ENCODE results near the gene AKAP6. TPM values are rescaled to one million over a fixed set of nuclear protein-coding genes. Genes with fewer than 3 reads are reported as not detected.

The AKAP6 gene
- total RNA-seq, 1 donor from 2014 or later: 0.53 TPM

DNA sequence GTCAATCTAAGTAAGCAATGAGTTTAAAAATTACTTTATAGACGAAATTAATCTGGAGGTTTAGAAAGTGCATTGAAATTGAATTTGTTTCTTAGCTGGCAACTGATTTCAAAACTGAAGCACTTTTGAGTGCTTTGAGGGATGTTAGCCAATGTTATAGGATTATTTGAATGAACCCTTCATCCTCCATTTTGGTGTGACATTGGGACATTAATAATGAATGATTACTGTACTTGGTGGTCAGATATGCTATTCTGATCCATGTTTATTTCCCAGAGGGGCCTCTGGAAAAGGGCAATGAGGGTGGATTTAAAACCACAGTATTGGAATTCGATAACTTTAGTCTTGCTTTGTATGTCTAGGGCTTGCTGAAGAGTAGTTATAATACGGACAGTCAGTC lies 183.2 kb downstream of the AKAP6 start:
- intact Hi-C loops (cut with micrococcal nuclease): loop anchor here (2.0 kb wide), 1 partner anchor 1002 kb away; no protein-coding TSS in a partner anchor
- no peaks in the 10 kb centered on the region for H3K36me3 Mint-ChIP-seq (ENCODE audit: low read depth)
- no peak overlapping the region for H3K27ac Mint-ChIP-seq
- peaks cover 19% of the 10 kb centered on the region for H3K27me3 Mint-ChIP-seq
- H3K4me3 Mint-ChIP-seq: no peak overlapping the region
- H3K9me3 Mint-ChIP-seq: no peaks in the 10 kb centered on the region
- TF ChIP-seq, protein P1, sequence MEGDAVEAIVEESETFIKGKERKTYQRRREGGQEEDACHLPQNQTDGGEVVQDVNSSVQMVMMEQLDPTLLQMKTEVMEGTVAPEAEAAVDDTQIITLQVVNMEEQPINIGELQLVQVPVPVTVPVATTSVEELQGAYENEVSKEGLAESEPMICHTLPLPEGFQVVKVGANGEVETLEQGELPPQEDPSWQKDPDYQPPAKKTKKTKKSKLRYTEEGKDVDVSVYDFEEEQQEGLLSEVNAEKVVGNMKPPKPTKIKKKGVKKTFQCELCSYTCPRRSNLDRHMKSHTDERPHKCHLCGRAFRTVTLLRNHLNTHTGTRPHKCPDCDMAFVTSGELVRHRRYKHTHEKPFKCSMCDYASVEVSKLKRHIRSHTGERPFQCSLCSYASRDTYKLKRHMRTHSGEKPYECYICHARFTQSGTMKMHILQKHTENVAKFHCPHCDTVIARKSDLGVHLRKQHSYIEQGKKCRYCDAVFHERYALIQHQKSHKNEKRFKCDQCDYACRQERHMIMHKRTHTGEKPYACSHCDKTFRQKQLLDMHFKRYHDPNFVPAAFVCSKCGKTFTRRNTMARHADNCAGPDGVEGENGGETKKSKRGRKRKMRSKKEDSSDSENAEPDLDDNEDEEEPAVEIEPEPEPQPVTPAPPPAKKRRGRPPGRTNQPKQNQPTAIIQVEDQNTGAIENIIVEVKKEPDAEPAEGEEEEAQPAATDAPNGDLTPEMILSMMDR (IDR thresholded peaks at IDR 0.05): no peak
- no peak for ATAC-seq (ENCODE audit: low read depth)
- no peaks in the 10 kb centered on the region for H3K4me1 Mint-ChIP-seq
- CTCF ChIA-PET: no interaction called here
- DNase-seq: no peak
- POLR2A ChIA-PET: no interaction called here

DNA sequence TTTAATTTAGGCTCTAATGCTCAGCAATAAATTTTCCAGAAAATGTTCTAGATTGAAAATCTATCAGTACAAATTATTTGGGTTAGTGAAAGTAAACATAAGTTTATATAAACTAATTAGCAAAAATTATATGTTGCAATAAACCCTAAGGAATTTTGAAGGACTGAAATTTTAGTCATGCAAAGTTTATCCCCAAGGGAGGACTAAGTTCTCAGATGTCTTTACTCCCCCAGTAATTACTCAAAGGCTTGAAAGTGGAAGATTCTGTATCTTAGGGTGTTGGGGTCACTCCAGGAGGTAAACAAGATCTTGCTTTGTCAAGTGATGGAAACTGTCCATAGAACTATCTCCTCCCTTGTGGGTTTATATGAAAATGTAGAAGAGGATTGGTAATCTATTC lies 183.7 kb downstream of the AKAP6 start:
- ChIA-PET CTCF (no interaction called here), POLR2A (no interaction called here)
- ATAC-seq (ENCODE audit: low read depth) (no peak), DNase-seq (no peak)
- Mint-ChIP-seq H3K27ac (no peak overlapping the region), H3K4me3 (no peak overlapping the region), H3K9me3 (no peaks in the 10 kb centered on the region), H3K36me3 (ENCODE audit: low read depth) (no peaks in the 10 kb centered on the region), H3K4me1 (no peaks in the 10 kb centered on the region), H3K27me3 (peaks cover 19% of the 10 kb centered on the region)
- TF ChIP-seq, protein P1 (IDR thresholded peaks at IDR 0.05): no peak
- intact Hi-C loops (cut with micrococcal nuclease): loop anchor here (2.0 kb wide), 1 partner anchor 1002 kb away; no protein-coding TSS in a partner anchor

DNA sequence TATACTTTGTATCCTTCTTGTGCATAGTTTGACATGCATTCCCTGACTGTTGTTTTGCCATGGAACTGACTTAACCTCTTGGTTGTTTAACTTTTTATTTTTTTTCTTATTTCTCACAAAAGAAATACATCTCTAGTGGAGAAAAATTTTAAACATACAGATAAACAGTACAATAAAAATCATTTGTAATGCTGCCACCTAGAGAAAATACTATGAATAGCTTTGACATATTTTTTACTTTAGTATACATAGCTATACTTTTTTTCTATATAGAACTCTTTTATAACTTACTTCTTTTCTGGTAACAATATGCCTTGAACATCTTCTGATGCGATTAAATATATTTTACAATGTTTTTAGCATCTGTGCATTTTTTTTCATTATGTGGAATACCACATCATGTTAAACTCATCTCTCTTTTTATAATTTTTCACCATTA lies 184.5 kb downstream of the AKAP6 start:
- POLR2A ChIA-PET: no interaction called here

DNA sequence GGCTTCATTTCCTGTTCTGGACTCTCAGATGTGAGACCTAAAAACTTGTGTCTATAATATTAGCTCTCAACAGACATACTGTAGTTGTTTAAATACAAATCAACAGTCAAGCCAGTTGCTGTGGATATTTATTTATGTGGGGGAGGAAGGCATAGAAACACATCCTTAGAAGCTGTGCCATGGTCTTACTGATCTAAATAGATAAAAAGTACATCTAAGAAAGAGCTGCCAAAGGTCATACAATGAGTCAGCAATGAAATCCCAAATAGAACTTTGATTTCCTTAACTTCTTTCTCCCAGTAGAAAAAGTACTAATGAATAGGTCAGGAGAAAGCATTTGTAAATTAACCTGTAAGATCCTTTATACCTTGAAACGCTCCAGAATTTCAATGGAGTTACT lies 185.1 kb downstream of the AKAP6 start:
- Mint-ChIP-seq H3K27me3 (peaks cover 19% of the 10 kb centered on the region), H3K9me3 (no peaks in the 10 kb centered on the region), H3K36me3 (ENCODE audit: low read depth) (no peaks in the 10 kb centered on the region), H3K27ac (no peak overlapping the region), H3K4me3 (no peak overlapping the region), H3K4me1 (no peaks in the 10 kb centered on the region)
- intact Hi-C loops (cut with micrococcal nuclease): no loop called here
- ChIA-PET POLR2A (no interaction called here), CTCF (no interaction called here)
- ATAC-seq (ENCODE audit: low read depth) (no peak), DNase-seq (no peak)
- TF ChIP-seq, protein P1 (IDR thresholded peaks at IDR 0.05): no peak

More for the DNA sequence above, 184.5 kb downstream of the AKAP6 start:
- Mint-ChIP-seq H3K36me3 (ENCODE audit: low read depth) (no peaks in the 10 kb centered on the region), H3K4me1 (no peaks in the 10 kb centered on the region), H3K27me3 (peaks cover 19% of the 10 kb centered on the region), H3K4me3 (no peak overlapping the region), H3K27ac (no peak overlapping the region), H3K9me3 (no peaks in the 10 kb centered on the region)
- CTCF ChIA-PET: no interaction called here
- intact Hi-C loops (cut with micrococcal nuclease): loop anchor here (2.0 kb wide), 1 partner anchor 1003 kb away; no protein-coding TSS in a partner anchor
- TF ChIP-seq, protein P1 (IDR thresholded peaks at IDR 0.05): no peak
- ATAC-seq (ENCODE audit: low read depth): no peak
- DNase-seq: no peak

DNA sequence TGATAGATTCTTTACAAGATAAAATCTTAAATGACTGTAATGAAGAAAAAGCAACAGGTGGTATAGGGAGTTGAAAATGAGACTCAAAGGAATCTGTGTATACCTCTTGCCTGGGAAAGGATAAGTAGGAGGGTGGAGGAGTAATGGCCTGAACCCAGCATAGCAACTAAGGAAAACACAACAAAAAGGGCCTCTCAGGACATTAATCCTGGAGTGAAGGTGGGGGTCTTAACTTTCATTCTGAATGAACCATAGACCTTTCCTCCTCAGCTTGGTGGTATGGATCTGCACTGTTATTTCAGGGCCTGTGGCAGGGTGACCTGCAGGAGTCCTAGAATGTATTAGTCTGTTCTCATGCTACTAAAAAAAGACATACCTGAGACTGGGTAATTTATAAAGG lies 185.6 kb downstream of the AKAP6 start:
- peaks cover 19% of the 10 kb centered on the region for H3K27me3 Mint-ChIP-seq
- intact Hi-C loops (cut with micrococcal nuclease): no loop called here
- POLR2A ChIA-PET: no interaction called here
- TF ChIP-seq, protein P1 (IDR thresholded peaks at IDR 0.05): no peak
- ATAC-seq (ENCODE audit: low read depth) (no peak), DNase-seq (no peak)
- CTCF ChIA-PET: no interaction called here
- H3K4me1 Mint-ChIP-seq: no peaks in the 10 kb centered on the region
- no peaks in the 10 kb centered on the region for H3K9me3 Mint-ChIP-seq
- H3K36me3 Mint-ChIP-seq (ENCODE audit: low read depth): no peaks in the 10 kb centered on the region
- H3K27ac Mint-ChIP-seq: no peak overlapping the region
- no peak overlapping the region for H3K4me3 Mint-ChIP-seq
